Measurements from ENCODE around the gene RAB11FIP3.

The RAB11FIP3 gene

DNA sequence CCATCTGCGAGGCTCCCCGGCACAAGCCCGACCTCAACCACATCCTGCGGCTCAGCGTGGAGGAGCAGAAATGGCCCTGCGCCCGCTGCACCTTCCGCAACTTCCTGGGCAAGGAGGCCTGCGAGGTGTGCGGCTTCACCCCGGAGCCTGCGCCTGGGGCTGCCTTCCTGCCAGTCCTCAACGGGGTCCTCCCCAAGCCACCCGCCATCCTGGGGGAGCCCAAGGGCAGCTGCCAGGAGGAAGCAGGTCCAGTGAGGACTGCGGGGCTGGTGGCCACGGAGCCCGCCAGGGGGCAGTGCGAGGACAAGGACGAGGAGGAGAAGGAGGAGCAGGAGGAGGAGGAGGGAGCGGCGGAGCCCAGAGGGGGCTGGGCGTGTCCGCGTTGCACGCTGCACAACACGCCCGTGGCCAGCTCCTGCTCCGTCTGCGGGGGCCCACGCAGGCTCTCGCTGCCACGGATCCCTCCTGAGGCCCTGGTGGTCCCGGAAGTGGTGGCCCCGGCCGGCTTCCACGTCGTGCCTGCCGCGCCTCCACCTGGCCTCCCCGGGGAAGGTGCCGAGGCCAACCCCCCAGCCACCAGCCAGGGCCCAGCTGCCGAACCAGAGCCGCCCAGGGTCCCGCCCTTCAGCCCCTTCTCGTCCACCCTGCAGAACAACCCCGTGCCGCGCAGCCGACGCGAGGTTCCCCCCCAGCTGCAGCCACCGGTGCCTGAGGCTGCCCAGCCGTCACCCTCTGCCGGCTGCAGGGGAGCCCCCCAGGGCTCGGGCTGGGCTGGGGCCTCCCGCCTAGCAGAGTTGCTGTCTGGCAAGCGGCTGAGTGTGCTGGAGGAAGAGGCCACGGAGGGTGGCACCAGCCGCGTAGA is 121.7 kb downstream of the RAB11FIP3 start:
- DNase-seq (ENCODE audit: insufficient read length, low spot score) (no peak), FAIRE-seq (no peak)
- TF ChIP-seq, protein P1, sequence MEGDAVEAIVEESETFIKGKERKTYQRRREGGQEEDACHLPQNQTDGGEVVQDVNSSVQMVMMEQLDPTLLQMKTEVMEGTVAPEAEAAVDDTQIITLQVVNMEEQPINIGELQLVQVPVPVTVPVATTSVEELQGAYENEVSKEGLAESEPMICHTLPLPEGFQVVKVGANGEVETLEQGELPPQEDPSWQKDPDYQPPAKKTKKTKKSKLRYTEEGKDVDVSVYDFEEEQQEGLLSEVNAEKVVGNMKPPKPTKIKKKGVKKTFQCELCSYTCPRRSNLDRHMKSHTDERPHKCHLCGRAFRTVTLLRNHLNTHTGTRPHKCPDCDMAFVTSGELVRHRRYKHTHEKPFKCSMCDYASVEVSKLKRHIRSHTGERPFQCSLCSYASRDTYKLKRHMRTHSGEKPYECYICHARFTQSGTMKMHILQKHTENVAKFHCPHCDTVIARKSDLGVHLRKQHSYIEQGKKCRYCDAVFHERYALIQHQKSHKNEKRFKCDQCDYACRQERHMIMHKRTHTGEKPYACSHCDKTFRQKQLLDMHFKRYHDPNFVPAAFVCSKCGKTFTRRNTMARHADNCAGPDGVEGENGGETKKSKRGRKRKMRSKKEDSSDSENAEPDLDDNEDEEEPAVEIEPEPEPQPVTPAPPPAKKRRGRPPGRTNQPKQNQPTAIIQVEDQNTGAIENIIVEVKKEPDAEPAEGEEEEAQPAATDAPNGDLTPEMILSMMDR (IDR thresholded peaks at IDR 0.05; ENCODE audit: insufficient read depth, missing control alignments) = no peak

DNA sequence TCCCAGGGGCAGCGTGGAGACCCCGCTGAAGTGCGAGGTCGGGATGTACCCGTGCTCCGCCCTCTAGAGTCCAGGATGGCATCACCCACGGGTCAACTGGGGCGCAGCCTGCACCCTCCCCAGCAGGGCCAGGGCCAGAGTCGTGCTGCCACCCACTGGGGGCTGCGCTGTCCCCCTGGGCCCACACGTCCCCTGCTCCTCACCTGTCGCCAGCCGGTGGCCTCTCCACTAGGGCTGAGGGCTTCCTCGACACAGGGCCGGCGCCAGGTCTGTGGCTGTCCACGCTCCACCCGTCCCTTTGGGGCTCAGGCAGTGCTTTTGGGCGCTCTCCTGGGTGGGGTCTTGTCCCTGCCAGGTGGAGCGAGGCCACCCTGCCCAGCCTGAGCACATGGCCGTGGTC is 123.1 kb downstream of the RAB11FIP3 start:
- no peak for FAIRE-seq
- no peak for DNase-seq (ENCODE audit: insufficient read length, low spot score)
- TF ChIP-seq, protein P1 (IDR thresholded peaks at IDR 0.05; ENCODE audit: insufficient read depth, missing control alignments) = no peak

DNA sequence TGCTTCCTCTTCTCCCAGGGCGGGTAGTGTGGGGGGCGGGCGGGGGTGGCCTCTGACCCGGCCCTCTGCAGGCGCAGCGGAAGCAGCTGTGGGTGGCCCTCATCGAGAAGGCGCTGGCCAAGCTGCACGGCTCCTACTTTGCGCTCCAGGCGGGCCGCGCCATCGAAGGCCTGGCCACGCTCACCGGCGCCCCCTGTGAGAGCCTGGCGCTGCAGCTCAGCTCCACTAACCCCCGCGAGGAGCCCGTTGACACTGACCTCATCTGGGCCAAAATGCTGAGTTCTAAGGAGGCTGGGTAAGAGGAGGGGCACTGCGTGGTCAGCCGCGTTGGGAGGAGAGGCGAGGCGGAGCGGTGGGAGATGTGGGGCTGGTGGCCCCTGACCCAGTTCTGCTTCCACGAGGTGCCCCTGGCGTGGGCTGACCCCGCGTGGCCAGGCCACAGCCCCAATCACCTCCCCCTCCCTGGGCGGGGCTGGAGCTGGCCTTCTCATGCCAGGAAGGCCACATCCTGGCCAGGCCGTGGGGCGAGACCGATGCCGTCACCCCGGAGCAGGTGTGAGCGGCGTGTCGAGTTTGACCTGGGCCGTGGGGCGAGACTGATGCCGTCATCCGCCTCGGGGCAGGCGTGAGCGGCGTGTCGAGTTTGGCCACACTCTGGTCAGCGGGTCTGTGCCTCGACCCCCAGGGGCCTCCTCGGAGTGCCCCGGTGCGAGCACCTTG is 124.3 kb downstream of the RAB11FIP3 start:
- DNase-seq (ENCODE audit: insufficient read length, low spot score) = no peak
- no peak for FAIRE-seq
- TF ChIP-seq, protein P1 (IDR thresholded peaks at IDR 0.05; ENCODE audit: insufficient read depth, missing control alignments) = no peak

DNA sequence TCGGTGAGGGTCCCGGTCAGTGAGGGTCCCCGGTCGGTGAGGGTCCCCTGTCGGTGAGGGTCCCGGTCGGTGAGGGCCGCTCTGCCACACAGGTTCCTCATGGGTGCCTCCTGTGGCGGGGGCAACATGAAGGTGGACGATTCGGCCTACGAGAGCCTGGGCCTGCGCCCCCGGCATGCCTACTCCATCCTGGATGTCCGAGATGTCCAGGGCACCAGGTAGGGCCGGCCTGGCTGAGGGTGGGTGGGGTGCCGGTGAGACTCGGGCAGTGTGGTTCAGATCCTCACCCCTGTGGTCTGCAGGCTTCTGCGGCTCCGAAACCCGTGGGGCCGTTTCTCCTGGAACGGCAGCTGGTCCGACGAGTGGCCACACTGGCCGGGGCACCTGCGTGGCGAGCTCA is 125.8 kb downstream of the RAB11FIP3 start:
- TF ChIP-seq, protein P1 (IDR thresholded peaks at IDR 0.05; ENCODE audit: insufficient read depth, missing control alignments) = no peak
- FAIRE-seq = no peak
- no peak for DNase-seq (ENCODE audit: insufficient read length, low spot score)

DNA sequence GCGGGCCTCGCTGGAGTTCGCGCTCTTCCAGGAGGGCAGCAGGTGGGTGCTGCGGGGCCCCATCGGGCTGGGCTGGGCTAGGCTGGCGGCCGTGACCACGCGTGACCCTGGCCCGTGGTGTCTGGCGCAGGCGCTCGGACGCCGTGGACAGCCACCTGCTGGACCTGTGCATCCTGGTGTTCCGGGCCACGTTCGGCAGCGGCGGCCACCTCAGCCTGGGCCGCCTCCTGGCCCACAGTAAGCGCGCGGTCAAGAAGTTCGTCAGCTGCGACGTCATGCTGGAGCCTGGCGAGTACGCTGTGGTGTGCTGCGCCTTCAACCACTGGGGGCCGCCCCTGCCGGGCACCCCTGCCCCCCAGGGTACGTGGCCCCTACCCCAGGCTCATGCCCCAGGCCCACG is 126.7 kb downstream of the RAB11FIP3 start:
- no peak for FAIRE-seq

DNA sequence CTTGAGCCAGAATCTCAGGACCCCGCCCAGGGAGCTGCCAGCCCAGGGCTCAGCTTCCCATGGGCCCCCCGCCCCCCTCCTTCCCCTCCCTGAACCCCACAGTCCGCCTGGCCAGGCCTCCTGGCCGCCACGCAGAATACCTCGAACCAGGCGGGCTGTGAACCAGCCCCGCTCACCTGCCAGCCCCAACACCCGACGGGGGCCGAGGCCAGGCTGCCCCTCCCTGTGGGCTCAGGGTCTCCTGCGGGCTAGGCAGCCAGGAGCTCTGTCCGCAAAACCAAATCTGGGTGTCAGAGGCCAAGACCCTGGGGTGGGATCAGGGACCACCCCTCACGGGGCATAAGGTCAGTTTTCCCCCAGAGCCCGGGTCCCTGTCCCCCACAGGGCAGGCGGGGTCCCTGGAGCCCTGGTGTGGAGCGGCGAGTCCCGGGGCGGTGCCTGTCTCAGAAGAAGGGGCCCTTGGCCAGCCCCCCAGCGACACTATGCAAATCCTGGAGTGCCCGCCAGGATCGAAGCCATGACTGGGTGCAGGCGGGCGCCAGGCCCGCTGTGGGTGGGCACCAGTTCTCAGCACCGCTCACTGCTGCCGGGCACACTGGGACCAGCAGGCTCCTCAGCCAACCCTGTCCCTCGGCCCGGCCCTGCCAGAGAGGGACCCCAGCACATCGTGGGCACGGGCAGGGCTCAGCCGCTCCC is 128.3 kb downstream of the RAB11FIP3 start:
- TF ChIP-seq, protein P1 (IDR thresholded peaks at IDR 0.05; ENCODE audit: insufficient read depth, missing control alignments) = no peak
- DNase-seq (ENCODE audit: insufficient read length, low spot score) = no peak
- no peak for FAIRE-seq

More for the DNA sequence above, 126.7 kb downstream of the RAB11FIP3 start:
- no peak for DNase-seq (ENCODE audit: insufficient read length, low spot score)
- TF ChIP-seq, protein P1 (IDR thresholded peaks at IDR 0.05; ENCODE audit: insufficient read depth, missing control alignments) = no peak
